Fibroblast of pulmonary artery (primary cell): ENCODE data around the gene CA12.

ENCODE experiments used
- DNase-seq: peaks from one replicate; pipeline ENCODE4 v3.0.0-alpha.2; 2010; ENCODE audit warnings: low read depth
- H3K4me3 ChIP-seq: replicated peaks from 2 replicates; pipeline ENCODE4 v1.5.1; 2011; ENCODE audit warnings: low read depth, mild to moderate bottlenecking, control low read depth, low read length, moderate library complexity
- CTCF ChIP-seq: IDR thresholded peaks from 2 replicates; pipeline ENCODE4 v1.5.1; 2011; ENCODE audit warnings: mild to moderate bottlenecking, control low read depth, low read length, inconsistent platforms; ENCODE audit errors: missing control alignments

The CA12 gene

GRCh38 chr15:63366451-63366850, 15.2 kb downstream of the CA12 start:
- no peak overlapping the region for H3K4me3 ChIP-seq
- DNase-seq: no peak
- no peak for TF ChIP-seq CTCF

DNA sequence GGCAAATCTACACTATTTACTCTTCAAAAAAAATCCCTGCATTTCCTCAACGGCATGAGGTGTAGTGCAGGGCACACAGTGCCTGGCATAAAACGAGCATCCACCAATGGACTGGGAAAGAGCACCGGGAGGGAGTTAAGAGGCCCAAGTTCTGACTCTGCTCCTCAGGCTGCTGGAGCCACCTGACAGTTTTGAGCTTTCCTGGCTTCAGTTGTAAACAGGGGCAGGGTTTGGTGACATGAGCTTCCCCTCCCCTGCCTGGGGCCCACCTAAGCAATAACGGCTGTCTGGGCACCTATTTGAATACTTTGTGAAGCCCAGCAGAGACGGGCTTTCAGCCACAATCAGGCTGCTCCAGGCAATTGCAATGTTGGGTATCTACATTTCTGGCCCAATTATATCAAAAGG, 16.4 kb downstream of the CA12 start:
- TF ChIP-seq CTCF: no peak
- no peak for DNase-seq
- no peak overlapping the region for H3K4me3 ChIP-seq

GRCh38 chr15:63364399-63365272, 17.0 kb downstream of the CA12 start:
- peak; percentile 53 for DNase-seq
- no peak for TF ChIP-seq CTCF
- H3K4me3 ChIP-seq: no peak overlapping the region

DNA sequence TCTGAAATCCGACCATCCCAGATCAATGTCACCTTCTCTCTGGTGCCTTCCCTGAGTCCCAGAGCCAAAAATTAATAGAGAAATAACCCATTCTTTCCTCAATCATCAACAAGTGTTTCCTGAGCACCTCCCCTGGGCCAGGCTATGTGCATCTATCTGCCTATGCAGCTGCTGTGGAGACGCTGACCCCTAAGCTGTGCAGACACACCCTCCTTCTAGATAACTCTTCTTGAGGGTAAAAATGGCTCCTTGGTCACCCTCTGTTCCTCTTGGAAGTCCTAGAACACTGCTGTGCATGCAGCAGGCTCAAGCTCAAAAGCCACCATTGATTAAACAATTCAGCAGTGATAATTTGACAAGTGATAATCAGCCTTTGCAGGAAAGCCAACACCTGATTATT, 18.4 kb downstream of the CA12 start:
- H3K4me3 ChIP-seq: no peak overlapping the region
- no peak for TF ChIP-seq CTCF
- no peak for DNase-seq

- no peak for DNase-seq
- H3K4me3 ChIP-seq: no peak overlapping the region
- TF ChIP-seq CTCF: no peak
These were observed 18.8 kb downstream of the CA12 start for GRCh38 chr15:63362885-63363284.

- peak; percentile 87 for DNase-seq
- H3K4me3 ChIP-seq: no peak overlapping the region
- TF ChIP-seq CTCF: no peak
These were observed 19.4 kb downstream of the CA12 start for GRCh38 chr15:63362196-63362595.

GRCh38 chr15:63360170-63360569, 21.5 kb downstream of the CA12 start:
- no peak overlapping the region for H3K4me3 ChIP-seq
- DNase-seq: no peak
- no peak for TF ChIP-seq CTCF
